ENCODE data around the gene GOLGA6A.
"Not testable (repeated sequence)": the region's sequence is repeated elsewhere in the genome, so short reads cannot be mapped to it uniquely, and the experiment has no call there.

The GOLGA6A gene

GRCh38 chr15:74124759-74125158, 42.4 kb upstream of the GOLGA6A start:
- Histone ChIP-seq H3K36me3 (ENCODE audit: control insufficient read depth, insufficient read depth, low read length) (no peaks in the 10 kb centered on the region), H3K4me1 (ENCODE audit: control insufficient read depth, insufficient read depth, low read length, poor library complexity, severe bottlenecking) (peaks cover 21% of the 10 kb centered on the region), H3K27me3 (replicated peaks; ENCODE audit: control insufficient read depth, insufficient read depth, low read length, poor library complexity, severe bottlenecking) (peaks cover 27% of the 10 kb centered on the region), H3K9me3 (ENCODE audit: control insufficient read depth, low read length) (no peaks in the 10 kb centered on the region), H3K27ac (ENCODE audit: insufficient read depth, low read length, poor library complexity, severe bottlenecking) (no peak overlapping the region), H3K4me3 (ENCODE audit: insufficient read depth, low read depth, low read length, poor library complexity, severe bottlenecking) (no peak overlapping the region)
- DNase-seq: no peak

GRCh38 chr15:74124196-74124595, 41.8 kb upstream of the GOLGA6A start:
- H3K27me3 ChIP-seq (replicated peaks; ENCODE audit: control insufficient read depth, insufficient read depth, low read length, poor library complexity, severe bottlenecking): peaks cover 22% of the 10 kb centered on the region
- H3K9me3 ChIP-seq (ENCODE audit: control insufficient read depth, low read length): no peaks in the 10 kb centered on the region
- H3K4me3 ChIP-seq (ENCODE audit: insufficient read depth, low read depth, low read length, poor library complexity, severe bottlenecking): no peak overlapping the region
- DNase-seq: no peak
- H3K4me1 ChIP-seq (ENCODE audit: control insufficient read depth, insufficient read depth, low read length, poor library complexity, severe bottlenecking): peaks cover 16% of the 10 kb centered on the region
- no peaks in the 10 kb centered on the region for H3K36me3 ChIP-seq (ENCODE audit: control insufficient read depth, insufficient read depth, low read length)
- no peak overlapping the region for H3K27ac ChIP-seq (ENCODE audit: insufficient read depth, low read length, poor library complexity, severe bottlenecking)

GRCh38 chr15:74123658-74124057, 41.3 kb upstream of the GOLGA6A start:
- Histone ChIP-seq H3K36me3 (ENCODE audit: control insufficient read depth, insufficient read depth, low read length) (no peaks in the 10 kb centered on the region), H3K27ac (ENCODE audit: insufficient read depth, low read length, poor library complexity, severe bottlenecking) (no peak overlapping the region), H3K4me1 (ENCODE audit: control insufficient read depth, insufficient read depth, low read length, poor library complexity, severe bottlenecking) (peaks cover 11% of the 10 kb centered on the region), H3K27me3 (replicated peaks; ENCODE audit: control insufficient read depth, insufficient read depth, low read length, poor library complexity, severe bottlenecking) (peaks cover 16% of the 10 kb centered on the region), H3K4me3 (ENCODE audit: insufficient read depth, low read depth, low read length, poor library complexity, severe bottlenecking) (no peak overlapping the region), H3K9me3 (ENCODE audit: control insufficient read depth, low read length) (no peaks in the 10 kb centered on the region)
- DNase-seq: no peak

- H3K27ac ChIP-seq (ENCODE audit: insufficient read depth, low read length, poor library complexity, severe bottlenecking): no peak overlapping the region
- H3K27me3 ChIP-seq (replicated peaks; ENCODE audit: control insufficient read depth, insufficient read depth, low read length, poor library complexity, severe bottlenecking): peaks cover 14% of the 10 kb centered on the region
- peaks cover 5% of the 10 kb centered on the region for H3K4me1 ChIP-seq (ENCODE audit: control insufficient read depth, insufficient read depth, low read length, poor library complexity, severe bottlenecking)
- H3K36me3 ChIP-seq (ENCODE audit: control insufficient read depth, insufficient read depth, low read length): no peaks in the 10 kb centered on the region
- no peak overlapping the region for H3K4me3 ChIP-seq (ENCODE audit: insufficient read depth, low read depth, low read length, poor library complexity, severe bottlenecking)
- no peak for DNase-seq
- H3K9me3 ChIP-seq (ENCODE audit: control insufficient read depth, low read length): no peaks in the 10 kb centered on the region
These were observed 40.7 kb upstream of the GOLGA6A start for GRCh38 chr15:74123131-74123429.

- H3K27me3 ChIP-seq (replicated peaks; ENCODE audit: control insufficient read depth, insufficient read depth, low read length, poor library complexity, severe bottlenecking): peaks cover 9% of the 10 kb centered on the region
- H3K27ac ChIP-seq (ENCODE audit: insufficient read depth, low read length, poor library complexity, severe bottlenecking): no peak overlapping the region
- H3K36me3 ChIP-seq (ENCODE audit: control insufficient read depth, insufficient read depth, low read length): no peaks in the 10 kb centered on the region
- no peak for DNase-seq
- peaks cover under 1% of the 10 kb centered on the region for H3K4me1 ChIP-seq (ENCODE audit: control insufficient read depth, insufficient read depth, low read length, poor library complexity, severe bottlenecking)
- H3K9me3 ChIP-seq (ENCODE audit: control insufficient read depth, low read length): no peaks in the 10 kb centered on the region
- no peak overlapping the region for H3K4me3 ChIP-seq (ENCODE audit: insufficient read depth, low read depth, low read length, poor library complexity, severe bottlenecking)
These were observed 40.2 kb upstream of the GOLGA6A start for GRCh38 chr15:74122403-74123130.

- Histone ChIP-seq H3K36me3 (ENCODE audit: control insufficient read depth, insufficient read depth, low read length) (no peaks in the 10 kb centered on the region), H3K4me3 (ENCODE audit: insufficient read depth, low read depth, low read length, poor library complexity, severe bottlenecking) (no peak overlapping the region), H3K27me3 (replicated peaks; ENCODE audit: control insufficient read depth, insufficient read depth, low read length, poor library complexity, severe bottlenecking) (peaks cover 6% of the 10 kb centered on the region), H3K4me1 (ENCODE audit: control insufficient read depth, insufficient read depth, low read length, poor library complexity, severe bottlenecking) (no peaks in the 10 kb centered on the region), H3K9me3 (ENCODE audit: control insufficient read depth, low read length) (no peaks in the 10 kb centered on the region), H3K27ac (ENCODE audit: insufficient read depth, low read length, poor library complexity, severe bottlenecking) (no peak overlapping the region)
- no peak for DNase-seq
These were observed 39.5 kb upstream of the GOLGA6A start for GRCh38 chr15:74121858-74122257.

- Histone ChIP-seq H3K4me1 (ENCODE audit: control insufficient read depth, insufficient read depth, low read length, poor library complexity, severe bottlenecking) (no peaks in the 10 kb centered on the region), H3K27me3 (replicated peaks; ENCODE audit: control insufficient read depth, insufficient read depth, low read length, poor library complexity, severe bottlenecking) (peaks cover 6% of the 10 kb centered on the region), H3K36me3 (ENCODE audit: control insufficient read depth, insufficient read depth, low read length) (no peaks in the 10 kb centered on the region), H3K9me3 (ENCODE audit: control insufficient read depth, low read length) (no peaks in the 10 kb centered on the region), H3K4me3 (ENCODE audit: insufficient read depth, low read depth, low read length, poor library complexity, severe bottlenecking) (no peak overlapping the region), H3K27ac (ENCODE audit: insufficient read depth, low read length, poor library complexity, severe bottlenecking) (no peak overlapping the region)
- DNase-seq: no peak
These were observed 38.7 kb upstream of the GOLGA6A start for GRCh38 chr15:74121039-74121438.

GRCh38 chr15:74120426-74120825, 38.1 kb upstream of the GOLGA6A start:
- Histone ChIP-seq H3K4me3 (ENCODE audit: insufficient read depth, low read depth, low read length, poor library complexity, severe bottlenecking) (no peak overlapping the region), H3K27me3 (replicated peaks; ENCODE audit: control insufficient read depth, insufficient read depth, low read length, poor library complexity, severe bottlenecking) (peaks cover 4% of the 10 kb centered on the region), H3K4me1 (ENCODE audit: control insufficient read depth, insufficient read depth, low read length, poor library complexity, severe bottlenecking) (no peaks in the 10 kb centered on the region), H3K36me3 (ENCODE audit: control insufficient read depth, insufficient read depth, low read length) (no peaks in the 10 kb centered on the region), H3K27ac (ENCODE audit: insufficient read depth, low read length, poor library complexity, severe bottlenecking) (no peak overlapping the region), H3K9me3 (ENCODE audit: control insufficient read depth, low read length) (no peaks in the 10 kb centered on the region)
- DNase-seq: no peak

- no peak overlapping the region for H3K4me3 ChIP-seq (ENCODE audit: insufficient read depth, low read depth, low read length, poor library complexity, severe bottlenecking)
- DNase-seq: no peak
- no peaks in the 10 kb centered on the region for H3K9me3 ChIP-seq (ENCODE audit: control insufficient read depth, low read length)
- H3K36me3 ChIP-seq (ENCODE audit: control insufficient read depth, insufficient read depth, low read length): no peaks in the 10 kb centered on the region
- no peaks in the 10 kb centered on the region for H3K4me1 ChIP-seq (ENCODE audit: control insufficient read depth, insufficient read depth, low read length, poor library complexity, severe bottlenecking)
- H3K27me3 ChIP-seq (replicated peaks; ENCODE audit: control insufficient read depth, insufficient read depth, low read length, poor library complexity, severe bottlenecking): no peaks in the 10 kb centered on the region
- H3K27ac ChIP-seq (ENCODE audit: insufficient read depth, low read length, poor library complexity, severe bottlenecking): no peak overlapping the region
These were observed 27.4 kb upstream of the GOLGA6A start for GRCh38 chr15:74109713-74110112.

- not testable (repeated sequence) for H3K4me1 ChIP-seq (ENCODE audit: control insufficient read depth, insufficient read depth, low read length, poor library complexity, severe bottlenecking); DNase-seq; H3K27me3 ChIP-seq (replicated peaks; ENCODE audit: control insufficient read depth, insufficient read depth, low read length, poor library complexity, severe bottlenecking); H3K9me3 ChIP-seq (ENCODE audit: control insufficient read depth, low read length); H3K36me3 ChIP-seq (ENCODE audit: control insufficient read depth, insufficient read depth, low read length); H3K4me3 ChIP-seq (ENCODE audit: insufficient read depth, low read depth, low read length, poor library complexity, severe bottlenecking); H3K27ac ChIP-seq (ENCODE audit: insufficient read depth, low read length, poor library complexity, severe bottlenecking)
These were observed 26.3 kb upstream of the GOLGA6A start for GRCh38 chr15:74108611-74109010.
